EL (cell line): ENCODE results near the gene EPS15.

Source experiments
- DNase-seq: peaks from one replicate; pipeline ENCODE4 v3.0.0-alpha.2; 2016

Gene EPS15

DNA sequence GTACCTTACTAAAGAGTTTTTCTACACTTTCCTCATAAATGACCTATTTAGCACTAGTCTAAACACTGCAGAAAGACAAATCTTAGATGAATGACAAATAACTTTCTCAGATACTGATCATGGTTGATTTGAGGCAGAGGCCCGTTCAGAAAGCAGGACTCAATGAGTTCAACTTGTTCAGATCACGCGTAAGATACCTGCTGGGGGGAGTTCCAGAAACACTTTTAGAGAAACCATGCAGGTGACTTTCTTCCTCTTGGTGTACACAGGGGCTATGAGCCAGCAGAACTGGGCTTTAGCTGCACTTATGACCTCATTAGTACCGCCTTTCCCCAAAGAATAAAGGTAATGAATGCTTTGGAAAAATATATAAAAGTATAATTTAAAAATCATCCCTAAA is 149.9 kb downstream of the EPS15 start:
- DNase-seq: no peak

DNA sequence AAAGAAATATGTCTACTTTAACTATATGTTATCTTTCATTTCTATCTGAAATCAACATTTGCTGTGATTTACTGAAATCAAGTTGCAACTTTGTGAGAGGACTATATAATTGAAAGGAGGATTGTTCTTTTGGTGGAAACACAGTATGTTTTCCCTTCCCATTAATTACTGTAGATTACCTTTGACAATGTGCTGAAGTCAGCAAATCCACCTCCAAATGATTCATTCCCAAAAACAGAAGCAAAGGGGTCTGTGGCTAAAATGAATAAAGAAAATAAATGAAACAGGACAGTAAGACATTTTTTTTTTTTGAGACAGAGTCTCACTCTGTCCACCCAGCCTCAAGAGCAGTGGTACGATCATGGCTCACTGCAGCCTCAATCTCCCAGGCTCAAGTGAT is 153.3 kb downstream of the EPS15 start:
- DNase-seq: no peak

DNA sequence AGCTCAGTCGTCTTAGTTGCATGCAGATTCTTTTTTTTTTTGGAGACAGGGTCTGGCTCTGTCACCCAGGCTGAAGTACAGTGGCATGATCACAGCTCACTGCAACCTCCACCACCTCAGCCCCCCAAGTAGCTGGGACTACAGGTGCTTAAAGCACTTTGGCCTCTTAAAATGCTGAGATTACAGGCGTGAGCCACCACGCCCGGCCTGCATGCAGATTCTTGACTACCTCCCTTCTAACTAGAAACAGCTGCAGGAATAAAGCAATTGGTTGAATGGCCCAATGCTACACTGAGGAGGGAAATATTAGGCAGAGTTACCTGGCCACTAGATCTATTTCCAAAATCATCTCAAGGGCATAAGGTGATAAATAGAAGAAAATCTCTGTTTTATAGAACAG is 159.2 kb downstream of the EPS15 start:
- no peak for DNase-seq

DNA sequence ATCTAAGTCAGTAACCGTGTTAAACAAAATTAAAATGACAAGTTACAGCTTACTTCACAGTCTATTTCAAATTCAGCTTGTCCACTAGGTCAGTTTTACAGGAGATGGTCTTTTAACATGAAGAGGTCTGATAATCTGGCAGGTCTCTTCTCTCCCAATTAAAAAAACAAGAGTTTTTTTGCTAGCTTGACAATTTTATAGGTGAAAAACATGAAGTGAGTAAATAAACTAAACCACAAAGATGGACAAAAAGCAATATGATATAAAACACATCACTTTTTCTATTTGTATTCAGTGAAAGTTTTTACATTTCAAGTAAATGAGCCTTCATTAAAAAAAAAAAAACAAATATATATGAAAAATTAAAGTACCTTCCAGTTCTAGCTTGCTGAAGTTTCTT is 163.7 kb downstream of the EPS15 start:
- DNase-seq: no peak

DNA sequence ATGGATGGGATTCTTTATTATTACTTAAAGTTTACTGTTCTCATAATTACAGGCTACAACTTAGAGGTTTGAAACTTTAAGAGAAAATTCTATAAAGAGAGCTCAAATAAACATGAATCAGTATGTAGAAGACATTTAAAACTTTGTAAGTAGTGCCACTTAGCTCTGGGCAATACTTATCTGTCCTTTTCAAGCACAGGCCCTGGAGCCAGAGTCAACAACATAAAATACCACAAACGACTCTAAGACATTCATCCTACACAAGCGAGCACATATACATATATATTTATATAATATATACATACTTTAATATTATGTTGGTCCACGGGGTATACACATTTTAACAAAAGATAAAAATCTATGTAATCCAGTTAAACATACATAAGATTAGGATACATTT is 164.7 kb downstream of the EPS15 start:
- DNase-seq: no peak

DNA sequence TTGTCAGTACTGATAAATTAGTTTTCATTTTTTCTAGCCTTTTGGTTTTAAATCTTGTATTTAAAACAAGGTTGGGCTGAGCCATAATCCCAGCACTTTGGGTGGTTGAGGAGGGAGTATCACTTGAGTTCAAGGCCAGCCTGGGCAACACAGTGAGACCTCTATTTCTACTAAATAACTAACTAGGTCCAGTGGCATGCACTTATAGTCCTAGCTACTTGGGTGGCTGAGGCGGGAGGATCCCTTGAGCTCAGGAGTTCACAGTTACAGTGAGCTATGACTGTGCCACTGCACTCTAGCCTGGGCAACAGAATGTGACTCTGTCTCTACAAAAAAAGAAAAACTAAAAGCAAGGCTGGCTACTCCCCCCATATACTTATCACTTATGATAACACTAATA is 167.2 kb downstream of the EPS15 start:
- no peak for DNase-seq

DNA sequence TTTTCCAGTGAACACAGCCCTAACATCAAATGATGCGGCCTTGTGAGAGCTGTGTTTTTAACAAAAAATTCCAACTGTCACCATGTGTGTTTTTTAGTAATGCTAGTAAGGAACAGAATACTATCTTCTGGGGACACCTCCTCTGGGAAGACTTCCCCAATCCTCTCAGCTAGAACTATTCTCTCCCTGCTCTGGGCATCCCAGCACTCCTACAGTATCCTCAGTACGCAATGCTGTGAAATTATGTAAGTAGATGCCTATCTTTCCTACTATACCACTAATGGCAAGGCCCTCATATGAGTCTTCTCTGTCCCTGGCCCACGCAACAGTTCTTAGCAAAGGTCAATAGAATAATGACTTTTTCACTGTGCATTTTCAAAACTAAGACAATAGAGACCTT is 169.2 kb downstream of the EPS15 start:
- DNase-seq: no peak

DNA sequence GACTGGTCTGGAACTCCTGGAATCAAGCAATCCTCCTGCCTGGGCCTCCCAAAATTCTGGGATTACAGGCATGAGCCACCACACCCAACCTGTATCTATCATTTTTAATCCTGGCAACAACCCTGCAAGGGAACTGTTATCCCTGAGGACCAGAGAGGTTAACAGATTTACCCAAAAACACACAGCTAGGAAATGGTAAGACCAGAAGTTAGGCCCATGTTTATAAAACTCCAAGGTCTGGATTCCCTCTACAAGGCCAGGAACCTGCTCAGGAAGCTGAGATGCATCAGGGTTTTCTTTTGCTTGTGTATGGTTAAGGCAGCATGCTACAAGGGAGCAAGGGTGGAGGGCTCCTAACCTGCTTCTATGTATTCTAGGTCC is 170.9 kb downstream of the EPS15 start:
- no peak for DNase-seq

DNA sequence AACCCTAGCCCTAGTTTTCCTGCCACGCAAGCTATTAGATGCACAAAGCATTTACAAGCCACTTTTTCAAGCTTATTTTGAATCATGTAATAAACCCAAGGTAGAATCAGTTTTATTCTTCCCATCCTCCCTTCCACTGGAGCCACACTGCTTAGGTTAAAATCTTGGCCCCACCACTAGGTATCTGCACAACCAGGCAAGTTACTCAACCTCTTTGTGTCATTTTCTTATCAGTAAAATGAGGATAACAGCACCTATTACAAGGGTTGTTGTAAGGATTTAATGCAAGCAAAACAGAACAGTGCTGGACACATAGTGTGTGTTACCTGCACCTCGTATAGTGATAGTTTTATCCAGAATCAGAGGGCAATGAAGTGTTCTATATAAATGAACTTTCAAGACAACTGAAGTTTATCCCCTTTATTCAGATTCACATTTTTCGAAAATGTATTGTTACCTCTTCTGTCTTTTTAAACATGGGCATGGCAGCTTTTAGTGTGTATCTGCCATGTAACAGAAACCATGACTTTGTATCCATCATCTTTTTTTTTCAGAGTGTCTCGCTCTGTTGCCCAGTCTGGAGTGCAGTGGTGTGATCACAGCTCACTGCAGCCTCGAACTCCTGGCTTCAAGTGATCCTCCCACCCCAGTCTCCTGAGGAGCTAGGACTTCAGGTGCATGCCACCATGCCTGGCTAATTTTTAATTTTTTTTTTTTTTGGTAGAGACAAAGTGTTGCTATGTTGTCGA is 171.5 kb downstream of the EPS15 start:
- DNase-seq: no peak

DNA sequence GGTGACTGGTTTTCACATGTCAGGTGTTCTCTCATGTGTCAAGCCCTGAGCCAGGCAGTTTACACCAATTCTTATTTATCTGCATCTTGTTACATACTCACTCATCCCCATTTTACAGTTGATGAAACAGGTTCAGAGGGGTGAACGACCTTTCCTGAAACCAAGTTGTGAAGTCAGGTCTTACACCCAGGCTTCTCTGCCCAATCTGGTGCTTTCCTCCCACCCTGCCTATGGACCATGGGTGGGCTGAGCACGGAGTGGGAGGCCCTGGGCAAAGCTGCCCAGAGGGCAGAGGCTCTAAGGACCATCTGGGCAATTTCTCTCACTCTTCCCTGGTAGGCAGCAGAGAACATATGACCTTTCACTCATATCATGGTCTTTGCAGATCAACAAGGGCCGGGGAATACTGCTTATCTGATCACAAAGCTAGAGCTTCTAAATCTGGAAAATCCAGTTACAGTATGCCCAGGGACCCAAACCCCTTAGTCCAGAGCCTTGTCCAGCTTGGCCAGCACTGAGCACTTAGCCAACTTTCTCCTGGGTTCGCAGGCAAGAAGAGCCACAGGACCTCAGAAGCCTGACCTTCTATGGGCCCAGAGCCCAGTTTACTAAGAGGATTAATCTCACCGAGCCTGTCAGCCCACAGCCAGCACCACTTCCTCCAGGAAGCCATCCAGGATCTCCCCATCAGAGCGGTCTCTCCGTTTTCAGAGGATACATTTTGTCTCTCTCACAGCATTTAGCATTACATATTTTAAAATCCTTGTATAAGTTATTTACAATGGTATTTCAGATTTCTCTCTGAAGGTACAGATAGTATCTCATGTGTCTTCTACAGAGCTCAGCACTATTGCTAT is 172.8 kb downstream of the EPS15 start:
- no peak for DNase-seq

DNA sequence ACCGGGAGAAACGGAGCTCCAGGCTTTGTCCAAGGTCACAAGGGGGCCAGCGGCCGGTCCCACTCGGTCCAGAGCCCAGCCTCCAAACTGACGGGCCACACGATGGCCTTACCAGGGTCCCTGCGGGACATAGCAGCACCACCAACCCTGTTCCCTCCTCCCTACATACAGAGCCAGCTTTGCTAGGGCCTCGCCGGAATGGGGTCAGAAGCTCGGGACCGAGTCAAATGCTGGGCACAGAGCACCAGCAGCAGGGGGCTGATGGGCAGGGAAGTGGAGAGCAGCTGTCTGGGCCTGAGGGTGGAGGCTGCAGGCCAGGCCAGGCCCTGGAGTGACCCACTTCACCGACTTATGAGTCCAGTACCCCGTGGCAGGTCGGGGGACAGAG is 173.8 kb downstream of the EPS15 start:
- no peak for DNase-seq

DNA sequence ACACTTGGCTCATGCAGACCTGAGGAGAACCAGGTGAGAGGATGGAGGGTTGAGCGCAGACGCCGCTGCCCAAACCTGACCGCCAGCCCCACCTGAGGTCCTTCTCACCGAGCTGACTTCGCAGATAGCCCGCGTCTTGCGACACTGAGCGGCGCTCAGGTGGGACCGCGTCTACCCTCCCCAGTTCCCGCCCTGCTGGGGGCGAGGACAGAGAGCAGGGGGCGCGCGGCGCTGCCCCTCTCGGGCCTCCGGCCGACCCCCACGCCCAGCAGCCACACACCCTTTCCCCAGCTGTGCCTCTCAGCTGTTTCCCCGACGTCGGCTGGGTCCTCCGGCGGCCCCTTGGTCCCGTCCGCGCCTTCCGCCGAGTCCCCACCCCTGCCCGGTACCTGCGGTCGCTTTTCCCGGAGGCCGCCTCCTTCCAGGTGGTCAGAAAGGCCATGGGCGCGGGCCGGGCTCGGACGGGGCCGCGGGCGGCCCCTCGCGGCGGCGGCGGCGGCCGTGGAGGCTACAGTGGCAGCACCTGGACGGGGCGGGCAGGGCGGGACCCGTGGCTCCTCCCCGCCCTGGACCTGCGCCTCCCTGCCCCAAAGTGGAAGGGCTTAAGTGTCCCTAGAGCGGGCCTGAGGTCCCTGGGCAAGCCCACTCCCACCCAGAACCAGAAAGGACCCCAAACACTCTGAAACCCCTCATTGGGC is 174.3 kb downstream of the EPS15 start:
- no peak for DNase-seq

DNA sequence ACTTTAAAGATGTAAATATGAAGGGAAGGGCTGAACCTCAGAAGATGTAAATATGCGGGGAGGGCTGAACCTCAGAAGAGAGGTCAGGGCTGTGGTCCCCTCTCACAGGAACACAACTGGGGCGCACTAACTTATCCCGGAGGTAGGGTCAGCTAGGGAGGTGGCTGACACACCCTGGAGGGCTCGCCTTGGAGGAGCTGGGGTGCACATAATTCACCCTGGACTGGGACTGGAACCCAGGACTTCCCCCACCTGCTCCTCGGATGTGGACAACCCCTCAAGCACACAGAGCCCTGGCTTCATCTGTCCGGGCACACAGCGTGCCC is 174.8 kb downstream of the EPS15 start:
- DNase-seq: no peak

DNA sequence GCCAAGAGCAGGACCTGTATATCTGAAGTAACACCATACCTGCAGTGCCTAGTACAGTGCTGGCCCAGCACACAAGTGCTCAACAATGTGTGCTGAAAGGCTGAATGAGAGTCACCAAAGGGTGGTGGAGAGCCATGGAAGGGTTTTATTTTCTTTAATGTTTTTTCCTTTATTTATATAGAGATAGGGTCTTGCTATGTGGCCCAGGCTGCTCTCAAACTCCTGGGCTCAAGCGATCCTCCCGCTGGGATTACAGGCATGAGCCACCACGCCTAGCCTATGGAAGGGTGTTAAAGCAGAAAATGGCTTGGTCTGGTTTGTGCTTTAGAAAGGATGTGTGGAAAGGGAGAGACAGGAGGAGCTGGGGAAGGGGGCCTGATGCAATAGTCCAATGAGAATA is 175.4 kb downstream of the EPS15 start:
- DNase-seq: no peak

DNA sequence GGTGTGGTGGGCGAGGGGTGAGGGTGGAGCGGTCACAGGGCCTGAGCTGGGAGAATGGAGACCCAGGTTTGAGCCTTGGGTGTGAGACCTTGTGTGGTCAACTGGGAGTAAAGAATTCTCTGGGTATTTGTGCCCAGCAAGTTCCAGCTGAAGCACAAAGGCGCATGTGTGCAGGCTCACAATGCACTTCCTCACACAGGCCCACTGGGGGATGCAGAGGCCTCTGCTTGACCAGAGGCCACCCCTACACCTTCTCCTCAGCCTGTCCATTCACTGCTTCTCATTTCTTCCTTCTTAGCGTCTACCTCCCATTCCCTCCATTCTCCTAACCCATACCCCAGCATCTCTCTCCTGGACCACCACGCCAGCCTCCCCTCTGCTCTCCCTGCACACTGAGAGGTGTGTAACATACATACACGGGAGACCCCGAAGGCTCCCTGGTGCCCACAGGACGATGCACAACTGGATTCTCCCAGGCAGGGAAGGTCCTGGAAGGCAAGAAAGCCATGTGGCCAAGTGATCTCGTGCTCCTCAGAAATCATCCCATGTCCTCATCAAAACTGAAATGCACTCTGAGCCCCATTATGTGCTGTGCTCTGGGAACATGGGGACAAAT is 176.4 kb downstream of the EPS15 start:
- DNase-seq: no peak

DNA sequence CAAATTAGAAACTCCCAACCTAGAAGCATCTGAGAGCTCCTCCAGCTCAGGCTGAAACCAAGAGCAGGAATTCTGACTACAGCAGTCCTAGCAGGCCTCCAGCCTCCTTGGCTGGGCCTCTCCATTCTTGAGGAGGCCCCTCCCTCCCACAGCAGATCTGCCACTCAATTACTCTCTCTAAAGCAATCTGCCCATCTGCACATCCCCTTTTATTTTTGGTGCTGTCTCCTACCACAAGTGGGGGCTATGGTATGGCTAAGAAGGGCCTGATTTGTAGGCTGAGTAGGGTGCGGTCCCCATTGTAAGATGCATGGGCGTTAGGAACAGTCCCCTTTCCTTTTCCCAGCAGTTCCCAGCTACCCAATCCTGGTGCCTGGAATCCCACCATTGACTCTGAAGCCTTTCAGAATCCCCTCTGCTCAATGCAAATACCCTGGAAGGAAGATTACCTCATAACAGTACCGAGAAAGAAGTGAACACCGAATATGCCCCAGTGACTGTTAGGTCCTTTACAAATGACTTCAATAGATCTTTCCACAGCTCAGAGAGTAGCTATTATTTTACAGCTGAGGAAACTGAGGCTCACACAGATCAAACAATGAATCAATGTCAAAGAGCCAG is 177.1 kb downstream of the EPS15 start:
- DNase-seq: peak; percentile 18

DNA sequence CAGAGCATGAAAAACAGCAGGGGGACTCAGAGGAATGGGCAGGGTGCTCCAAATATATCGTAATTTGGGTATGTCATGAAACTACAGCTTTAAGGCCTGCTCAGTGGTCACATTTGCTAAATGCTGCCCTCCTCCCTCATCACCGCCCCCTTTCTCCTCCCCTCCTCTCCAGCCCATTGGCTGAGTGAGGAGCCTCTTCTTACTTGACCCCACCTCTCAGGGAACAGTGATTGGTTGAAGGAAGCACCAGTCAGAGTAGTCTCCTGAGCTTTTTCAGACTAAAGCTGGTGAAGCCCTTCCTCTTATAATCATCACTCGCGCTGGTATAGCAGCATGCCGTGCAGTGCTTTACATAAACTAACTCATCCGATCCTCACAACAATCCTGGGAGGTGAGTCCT is 178.7 kb downstream of the EPS15 start:
- no peak for DNase-seq

DNA sequence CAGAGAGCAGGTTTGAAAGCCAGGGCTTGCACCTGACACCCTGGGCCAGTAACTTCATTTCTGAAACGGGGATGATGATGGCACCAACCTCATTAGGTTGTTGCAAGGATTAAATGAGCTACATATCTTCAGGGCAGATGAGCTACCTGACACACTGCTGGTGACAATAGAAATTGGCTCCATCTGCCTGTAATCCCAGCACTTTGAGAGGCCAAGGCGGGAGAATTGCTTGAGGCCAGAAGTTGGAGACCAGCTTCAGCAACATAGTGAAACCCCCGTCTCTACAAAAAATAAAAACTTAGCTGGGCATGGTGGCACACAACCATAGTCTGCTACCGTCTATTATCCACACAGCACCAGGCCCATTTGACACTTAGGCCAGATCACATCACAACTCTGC is 182.4 kb downstream of the EPS15 start:
- DNase-seq: no peak

DNA sequence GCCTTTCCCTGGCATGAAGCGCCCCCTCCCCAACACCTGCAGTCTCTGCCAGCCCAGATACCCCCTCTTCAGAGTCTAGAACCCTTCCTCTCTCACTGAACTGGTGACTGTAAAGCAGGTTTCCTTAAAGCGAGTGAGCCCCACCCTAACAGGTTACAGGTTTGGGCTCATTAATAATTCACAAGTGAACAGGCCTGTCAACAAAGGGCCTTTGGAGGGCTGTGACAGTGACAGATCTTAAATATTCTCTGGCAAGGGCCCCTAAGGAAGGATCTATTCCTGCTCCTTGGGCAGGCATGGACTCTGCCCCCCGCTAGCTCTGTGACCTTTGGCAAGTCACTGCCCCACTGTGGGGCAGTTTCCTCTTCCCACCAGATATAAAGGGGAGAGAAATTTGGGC is 183.1 kb downstream of the EPS15 start:
- DNase-seq: no peak

DNA sequence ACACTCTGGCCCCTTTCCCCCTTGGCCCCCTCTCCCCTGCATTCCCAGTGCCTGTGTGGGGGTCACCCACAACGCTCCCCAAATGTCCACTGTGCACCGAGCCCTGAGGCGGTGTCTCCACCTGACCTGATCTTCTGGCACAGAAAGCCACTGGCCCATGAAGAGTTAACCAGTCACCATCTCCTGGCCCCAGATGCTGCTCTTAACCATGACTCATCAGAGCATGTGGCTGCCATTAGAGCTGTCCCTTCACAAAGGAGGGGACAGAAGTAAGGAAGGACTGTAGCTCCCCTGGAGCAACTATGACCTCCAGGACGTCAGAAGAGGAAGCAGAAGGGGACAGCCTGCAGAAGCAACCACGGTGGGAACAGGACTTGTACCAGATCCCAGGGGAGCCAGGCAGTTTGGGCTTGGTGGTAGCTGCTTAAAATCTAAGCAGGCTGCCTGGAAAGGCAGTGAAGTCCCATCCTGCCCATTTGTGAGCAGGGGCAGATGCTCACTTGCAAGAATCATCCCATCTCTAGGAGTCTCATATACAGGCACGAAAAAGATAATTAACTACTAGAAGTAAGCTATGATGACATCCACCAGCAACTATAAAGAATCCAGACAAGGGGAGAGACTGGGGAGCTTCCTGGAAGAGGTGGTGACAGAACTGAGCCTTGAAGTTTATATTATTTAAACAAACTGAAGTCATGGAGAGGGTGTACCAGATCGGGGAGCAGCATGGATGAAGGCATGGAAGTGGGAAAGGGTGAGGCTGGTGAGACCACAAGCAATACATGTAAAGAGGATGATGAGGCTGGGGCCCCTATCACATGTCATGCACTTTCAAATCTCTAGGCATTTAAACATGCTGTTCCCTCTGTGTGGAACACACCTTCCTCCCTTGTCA is 187.6 kb downstream of the EPS15 start:
- DNase-seq: peak; percentile 59

DNA sequence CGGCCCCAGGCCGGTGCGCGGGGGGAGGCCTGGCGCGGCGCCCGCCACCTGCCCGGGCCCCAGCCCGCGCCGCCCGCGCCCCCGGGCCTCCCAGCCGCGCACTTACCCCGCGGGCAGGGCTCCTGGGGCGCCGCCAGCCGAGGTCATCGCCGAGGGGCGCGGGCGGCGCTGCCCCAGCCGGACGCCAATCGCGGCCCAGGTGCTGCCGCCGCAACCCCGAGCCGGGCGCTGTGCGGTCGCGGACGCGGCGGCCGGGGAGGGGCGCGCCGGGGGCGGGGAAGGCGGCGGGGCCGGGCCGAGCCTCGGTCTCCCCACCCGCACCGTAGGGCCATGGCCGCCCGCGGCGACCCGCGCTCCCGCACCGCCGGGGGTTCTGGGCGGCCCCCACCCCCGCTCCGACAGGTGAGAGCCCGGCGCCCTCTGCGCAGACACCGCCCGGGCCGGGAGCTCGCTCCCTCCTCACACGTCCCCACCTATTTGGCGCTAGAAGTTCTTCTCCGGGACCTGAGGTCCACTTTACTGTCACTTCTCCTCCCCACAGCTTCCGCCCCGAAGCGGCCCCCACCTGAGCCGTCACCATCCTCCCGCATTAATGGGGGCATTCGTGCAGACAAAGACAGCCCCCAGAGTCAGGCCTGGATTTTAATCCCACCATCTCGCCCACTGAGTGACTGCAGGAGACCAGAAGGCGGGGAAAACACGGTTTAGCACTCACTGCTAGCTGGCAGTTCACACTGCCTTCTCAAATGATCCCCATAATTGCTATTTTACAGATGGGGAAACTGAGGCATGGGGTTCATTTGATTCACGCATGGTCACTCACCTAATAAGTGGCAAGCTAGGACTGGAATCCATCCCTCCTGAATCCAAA is 188.5 kb downstream of the EPS15 start, which contains the start of gene TTC39A:
TTC39A (minus strand) TSS at position 232 of the 871 bp plus-strand sequence; CDS start at position 147, 85 bp downstream.
- no peak for DNase-seq
